GM12865 (cell line): ENCODE results near the gene CBLN3.
"Not testable (repeated sequence)": the region's sequence is repeated elsewhere in the genome, so short reads cannot be mapped to it uniquely, and the experiment has no call there.

Experiments
- DNase-seq: peaks from one replicate; pipeline ENCODE4 v3.0.0; 2010; ENCODE audit warnings: low read depth
- H3K4me3 ChIP-seq: 2 replicates; pipeline ENCODE4 v1.5.1; 2011; ENCODE audit warnings: mild to moderate bottlenecking, low read depth, low read length, control low read depth
- TF ChIP-seq, protein P1 (sequence below): IDR thresholded peaks from 2 replicates; pipeline ENCODE4 v1.5.1; 2011; ENCODE audit warnings: low read length, control low read depth, low read depth, inconsistent platforms; ENCODE audit not compliant: insufficient read depth; ENCODE audit errors: missing control alignments

The CBLN3 gene

DNA sequence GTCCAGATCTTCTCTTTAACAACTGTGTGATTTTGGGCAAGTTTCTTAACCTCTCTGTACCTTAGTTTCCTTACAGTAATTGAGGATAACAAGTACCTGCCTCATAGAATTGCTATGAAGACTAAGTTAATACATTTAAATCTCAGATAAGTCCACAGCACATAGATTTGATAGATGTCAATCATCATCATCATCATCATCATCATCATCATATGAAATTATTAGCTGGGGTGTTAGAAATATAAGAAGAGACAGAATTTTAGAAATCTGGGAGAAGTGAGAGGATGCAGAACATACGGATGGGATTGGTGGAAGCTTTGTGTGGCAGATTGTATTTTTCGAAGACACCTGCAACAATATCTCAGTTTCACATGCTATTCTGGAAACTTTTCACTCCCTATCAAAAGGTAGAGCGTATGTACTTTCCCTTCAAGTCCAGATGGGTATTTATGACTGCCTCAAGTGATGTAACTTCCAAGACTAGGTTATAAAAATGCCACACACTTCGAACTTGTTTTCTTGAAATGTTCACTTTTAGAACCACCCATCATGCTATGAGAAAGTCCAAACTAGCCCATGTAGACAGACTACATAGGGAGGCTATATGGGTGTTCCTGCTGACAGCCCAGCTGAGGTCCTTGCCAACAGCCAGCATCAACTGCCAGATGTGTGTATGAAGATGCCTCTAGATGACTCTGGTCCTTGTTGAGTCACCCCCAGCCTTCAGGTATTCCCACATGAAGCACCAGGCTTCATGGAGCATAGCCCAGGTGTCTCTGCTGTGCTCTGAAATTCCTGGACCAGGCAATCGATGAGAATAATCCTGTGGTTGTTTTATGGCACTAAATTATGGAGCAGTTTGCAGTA is 33.8 kb upstream of the CBLN3 start:
- DNase-seq: peak; percentile 21
- no peak overlapping the region for H3K4me3 ChIP-seq
- TF ChIP-seq, protein P1, sequence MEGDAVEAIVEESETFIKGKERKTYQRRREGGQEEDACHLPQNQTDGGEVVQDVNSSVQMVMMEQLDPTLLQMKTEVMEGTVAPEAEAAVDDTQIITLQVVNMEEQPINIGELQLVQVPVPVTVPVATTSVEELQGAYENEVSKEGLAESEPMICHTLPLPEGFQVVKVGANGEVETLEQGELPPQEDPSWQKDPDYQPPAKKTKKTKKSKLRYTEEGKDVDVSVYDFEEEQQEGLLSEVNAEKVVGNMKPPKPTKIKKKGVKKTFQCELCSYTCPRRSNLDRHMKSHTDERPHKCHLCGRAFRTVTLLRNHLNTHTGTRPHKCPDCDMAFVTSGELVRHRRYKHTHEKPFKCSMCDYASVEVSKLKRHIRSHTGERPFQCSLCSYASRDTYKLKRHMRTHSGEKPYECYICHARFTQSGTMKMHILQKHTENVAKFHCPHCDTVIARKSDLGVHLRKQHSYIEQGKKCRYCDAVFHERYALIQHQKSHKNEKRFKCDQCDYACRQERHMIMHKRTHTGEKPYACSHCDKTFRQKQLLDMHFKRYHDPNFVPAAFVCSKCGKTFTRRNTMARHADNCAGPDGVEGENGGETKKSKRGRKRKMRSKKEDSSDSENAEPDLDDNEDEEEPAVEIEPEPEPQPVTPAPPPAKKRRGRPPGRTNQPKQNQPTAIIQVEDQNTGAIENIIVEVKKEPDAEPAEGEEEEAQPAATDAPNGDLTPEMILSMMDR: no peak

- H3K4me3 ChIP-seq: no peak overlapping the region
- TF ChIP-seq, protein P1: no peak
- no peak for DNase-seq
These were observed 31.9 kb upstream of the CBLN3 start for GRCh38 chr14:24461336-24461735.

- H3K4me3 ChIP-seq: no peak overlapping the region
- TF ChIP-seq, protein P1: no peak
- DNase-seq: no peak
These were observed 29.9 kb upstream of the CBLN3 start for GRCh38 chr14:24459331-24459730.

DNA sequence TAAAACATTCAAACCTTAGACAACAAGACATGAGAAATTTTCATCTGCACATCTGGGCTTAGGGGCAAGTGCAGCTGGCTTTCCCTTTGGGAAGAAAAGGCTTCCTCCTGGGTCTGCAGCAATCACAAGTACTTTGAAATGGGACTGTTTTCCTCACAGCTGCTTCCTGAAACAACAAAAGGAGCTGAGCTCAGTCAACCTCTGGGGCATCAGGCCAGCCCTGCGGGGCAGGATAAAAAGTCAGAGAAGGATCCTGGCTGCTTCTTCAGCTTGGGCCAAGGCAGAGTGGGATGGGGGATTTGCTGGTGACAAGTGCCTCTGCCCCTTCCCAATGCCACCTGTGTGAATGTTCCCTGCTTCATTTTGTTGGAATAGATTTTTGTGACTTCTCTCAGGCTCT is 29.3 kb upstream of the CBLN3 start:
- no peak for DNase-seq
- TF ChIP-seq, protein P1: no peak
- H3K4me3 ChIP-seq: no peak overlapping the region

- TF ChIP-seq, protein P1: no peak
- DNase-seq: no peak
- no peak overlapping the region for H3K4me3 ChIP-seq
These were observed 27.5 kb upstream of the CBLN3 start for GRCh38 chr14:24456980-24457379.

DNA sequence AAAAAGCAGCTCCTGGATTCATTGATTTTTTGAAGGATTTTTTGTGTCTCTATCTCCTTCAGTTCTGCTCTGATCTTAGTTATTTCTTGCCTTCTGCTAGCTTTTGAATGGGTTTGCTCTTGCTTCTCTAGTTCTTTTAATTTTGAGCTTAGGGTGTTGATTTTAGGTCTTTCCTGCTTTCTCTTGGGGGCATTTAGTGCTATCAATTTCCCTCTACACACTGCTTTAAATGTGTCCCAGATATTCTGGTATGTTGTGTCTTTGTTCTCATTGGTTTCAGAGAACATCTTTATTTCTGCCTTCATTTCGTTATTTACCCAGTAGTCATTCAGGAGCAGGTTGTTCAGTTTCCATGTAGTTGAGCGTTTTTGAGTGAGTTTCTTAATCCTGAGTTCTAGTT is 21.4 kb upstream of the CBLN3 start:
- not testable (repeated sequence) for H3K4me3 ChIP-seq, DNase-seq

- DNase-seq: no peak
- TF ChIP-seq, protein P1: no peak
- H3K4me3 ChIP-seq: peak overlapping the region; percentile 77
These were observed 13.7 kb upstream of the CBLN3 start for GRCh38 chr14:24443053-24443665.
